Tongue (tissue), 2 donors: Measurements from ENCODE around the gene CACNG3. TPM values are rescaled to one million over a fixed set of nuclear protein-coding genes. Genes with fewer than 3 reads are reported as not detected.
"Not testable (repeated sequence)": the region's sequence is repeated elsewhere in the genome, so short reads cannot be mapped to it uniquely, and the experiment has no call there.

Experiments
- DNase-seq: peaks from one replicate; pipeline ENCODE4 v3.0.0-alpha.2; 2015
- total RNA-seq: library from RNA; depleted of rRNA; stranded (reverse); fragments of >200 nt; gene quantifications from one replicate; pipeline ENCODE4 v1.2.3, GENCODE V29; 2014

CACNG3 gene
- total RNA-seq: not detected

GRCh38 chr16:24255456-24256371 is at the start of gene CACNG3:
CACNG3 (plus strand) TSS chr16:24256335; CDS start chr16:24256755, 420 bp downstream.
- DNase-seq: peak; percentile 88

GRCh38 chr16:24206926-24207325 is 49.2 kb upstream of the CACNG3 start:
- DNase-seq: no peak

GRCh38 chr16:24208710-24209109 is 47.4 kb upstream of the CACNG3 start:
- DNase-seq: peak; percentile 40

- DNase-seq: no peak
Measured at GRCh38 chr16:24214992-24215391, 41.1 kb upstream of the CACNG3 start.

- no peak for DNase-seq
Measured at GRCh38 chr16:24216961-24217360, 39.2 kb upstream of the CACNG3 start.

- DNase-seq: no peak
Measured at GRCh38 chr16:24217461-24217860, 38.7 kb upstream of the CACNG3 start.

- no peak for DNase-seq
Measured at GRCh38 chr16:24218299-24218698, 37.8 kb upstream of the CACNG3 start.

- no peak for DNase-seq
Measured at GRCh38 chr16:24221219-24221618, 34.9 kb upstream of the CACNG3 start.

- DNase-seq: no peak
Measured at GRCh38 chr16:24228514-24228913, 27.6 kb upstream of the CACNG3 start.

- no peak for DNase-seq
Measured at GRCh38 chr16:24232936-24233335, 23.2 kb upstream of the CACNG3 start.

- DNase-seq: no peak
Measured at GRCh38 chr16:24234737-24235136, 21.4 kb upstream of the CACNG3 start.

GRCh38 chr16:24235806-24236205 is 20.3 kb upstream of the CACNG3 start:
- DNase-seq: no peak

- DNase-seq: not testable (repeated sequence)
Measured at GRCh38 chr16:24238846-24239245, 17.3 kb upstream of the CACNG3 start.

GRCh38 chr16:24246911-24247607 is 9.1 kb upstream of the CACNG3 start:
- no peak for DNase-seq

GRCh38 chr16:24253192-24253591 is 2.9 kb upstream of the CACNG3 start:
- DNase-seq: peak; percentile 51

- DNase-seq: no peak
Measured at GRCh38 chr16:24257958-24258357, 1.8 kb downstream of the CACNG3 start.

- DNase-seq: no peak
Measured at GRCh38 chr16:24258791-24259190, 2.7 kb downstream of the CACNG3 start.

- DNase-seq: no peak
Measured at GRCh38 chr16:24262816-24263215, 6.7 kb downstream of the CACNG3 start.

- DNase-seq: no peak
Measured at GRCh38 chr16:24270721-24271442, 14.7 kb downstream of the CACNG3 start.

GRCh38 chr16:24272379-24272778 is 16.2 kb downstream of the CACNG3 start:
- no peak for DNase-seq

- no peak for DNase-seq
Measured at GRCh38 chr16:24273508-24274182, 17.5 kb downstream of the CACNG3 start.

GRCh38 chr16:24275413-24275812 is 19.3 kb downstream of the CACNG3 start:
- no peak for DNase-seq
